ENCODE measurements around the gene SPECC1L.

Gene SPECC1L

GRCh38 chr22:24405631-24406321 is 135.1 kb downstream of the SPECC1L start:
- H3K9ac ChIP-seq (ENCODE audit: low read depth, low read length): no peak overlapping the region
- H3K4me2 ChIP-seq (ENCODE audit: low read length): no peak overlapping the region
- peaks cover 24% of the 10 kb centered on the region for H3K36me3 ChIP-seq (ENCODE audit: insufficient read depth, low read length)

GRCh38 chr22:24406322-24407277 is 136.0 kb downstream of the SPECC1L start:
- Histone ChIP-seq H3K4me2 (ENCODE audit: low read length) (no peak overlapping the region), H3K27me3 (ENCODE audit: control insufficient read depth, insufficient read depth, low read length) (no peaks in the 10 kb centered on the region), H3K36me3 (ENCODE audit: insufficient read depth, low read length) (peaks cover 27% of the 10 kb centered on the region), H3K4me3 (ENCODE audit: low read length) (no peak overlapping the region), H3K9ac (ENCODE audit: low read depth, low read length) (no peak overlapping the region), H3K9me3 (replicated peaks; ENCODE audit: low read length) (no peaks in the 10 kb centered on the region), H3K4me1 (ENCODE audit: control insufficient read depth, insufficient read depth, low read length) (peaks cover 20% of the 10 kb centered on the region)

More at GRCh38 chr22:24405631-24406321, 135.1 kb downstream of the SPECC1L start:
- Histone ChIP-seq H3K9me3 (replicated peaks; ENCODE audit: low read length) (no peaks in the 10 kb centered on the region), H3K27me3 (ENCODE audit: control insufficient read depth, insufficient read depth, low read length) (no peaks in the 10 kb centered on the region), H3K4me3 (ENCODE audit: low read length) (no peak overlapping the region), H3K4me1 (ENCODE audit: control insufficient read depth, insufficient read depth, low read length) (peaks cover 27% of the 10 kb centered on the region)

- H3K9ac ChIP-seq (ENCODE audit: low read depth, low read length): no peak overlapping the region
- no peaks in the 10 kb centered on the region for H3K9me3 ChIP-seq (replicated peaks; ENCODE audit: low read length)
- H3K27me3 ChIP-seq (ENCODE audit: control insufficient read depth, insufficient read depth, low read length): no peaks in the 10 kb centered on the region
- H3K36me3 ChIP-seq (ENCODE audit: insufficient read depth, low read length): peaks cover 28% of the 10 kb centered on the region
- H3K4me1 ChIP-seq (ENCODE audit: control insufficient read depth, insufficient read depth, low read length): peaks cover 18% of the 10 kb centered on the region
- H3K4me2 ChIP-seq (ENCODE audit: low read length): no peak overlapping the region
- H3K4me3 ChIP-seq (ENCODE audit: low read length): no peak overlapping the region
These were observed 136.6 kb downstream of the SPECC1L start for GRCh38 chr22:24407278-24407665.

- no peak overlapping the region for H3K9ac ChIP-seq (ENCODE audit: low read depth, low read length)
- no peak overlapping the region for H3K4me3 ChIP-seq (ENCODE audit: low read length)
- peaks cover 28% of the 10 kb centered on the region for H3K36me3 ChIP-seq (ENCODE audit: insufficient read depth, low read length)
- no peak overlapping the region for H3K4me2 ChIP-seq (ENCODE audit: low read length)
- peaks cover 12% of the 10 kb centered on the region for H3K4me1 ChIP-seq (ENCODE audit: control insufficient read depth, insufficient read depth, low read length)
- H3K9me3 ChIP-seq (replicated peaks; ENCODE audit: low read length): no peaks in the 10 kb centered on the region
- H3K27me3 ChIP-seq (ENCODE audit: control insufficient read depth, insufficient read depth, low read length): no peaks in the 10 kb centered on the region
These were observed 137.3 kb downstream of the SPECC1L start for GRCh38 chr22:24407884-24408283.

GRCh38 chr22:24408630-24409029 is 138.0 kb downstream of the SPECC1L start:
- H3K9ac ChIP-seq (ENCODE audit: low read depth, low read length): no peak overlapping the region
- H3K27me3 ChIP-seq (ENCODE audit: control insufficient read depth, insufficient read depth, low read length): no peaks in the 10 kb centered on the region
- peaks cover 29% of the 10 kb centered on the region for H3K36me3 ChIP-seq (ENCODE audit: insufficient read depth, low read length)
- H3K9me3 ChIP-seq (replicated peaks; ENCODE audit: low read length): no peaks in the 10 kb centered on the region
- H3K4me1 ChIP-seq (ENCODE audit: control insufficient read depth, insufficient read depth, low read length): peaks cover 9% of the 10 kb centered on the region
- no peak overlapping the region for H3K4me2 ChIP-seq (ENCODE audit: low read length)
- H3K4me3 ChIP-seq (ENCODE audit: low read length): no peak overlapping the region

GRCh38 chr22:24409707-24410106 is 139.1 kb downstream of the SPECC1L start:
- H3K9me3 ChIP-seq (replicated peaks; ENCODE audit: low read length): no peaks in the 10 kb centered on the region
- no peaks in the 10 kb centered on the region for H3K27me3 ChIP-seq (ENCODE audit: control insufficient read depth, insufficient read depth, low read length)
- no peak overlapping the region for H3K4me2 ChIP-seq (ENCODE audit: low read length)
- H3K4me3 ChIP-seq (ENCODE audit: low read length): no peak overlapping the region
- H3K4me1 ChIP-seq (ENCODE audit: control insufficient read depth, insufficient read depth, low read length): peaks cover 9% of the 10 kb centered on the region
- H3K36me3 ChIP-seq (ENCODE audit: insufficient read depth, low read length): peaks cover 30% of the 10 kb centered on the region
- H3K9ac ChIP-seq (ENCODE audit: low read depth, low read length): no peak overlapping the region

- Histone ChIP-seq H3K4me3 (ENCODE audit: low read length) (no peak overlapping the region), H3K4me2 (ENCODE audit: low read length) (no peak overlapping the region), H3K9me3 (replicated peaks; ENCODE audit: low read length) (no peaks in the 10 kb centered on the region), H3K9ac (ENCODE audit: low read depth, low read length) (no peak overlapping the region), H3K36me3 (ENCODE audit: insufficient read depth, low read length) (peaks cover 30% of the 10 kb centered on the region), H3K27me3 (ENCODE audit: control insufficient read depth, insufficient read depth, low read length) (no peaks in the 10 kb centered on the region), H3K4me1 (ENCODE audit: control insufficient read depth, insufficient read depth, low read length) (peaks cover 11% of the 10 kb centered on the region)
These were observed 139.7 kb downstream of the SPECC1L start for GRCh38 chr22:24410110-24410856.

- H3K4me2 ChIP-seq (ENCODE audit: low read length): no peak overlapping the region
- peaks cover 13% of the 10 kb centered on the region for H3K4me1 ChIP-seq (ENCODE audit: control insufficient read depth, insufficient read depth, low read length)
- H3K9ac ChIP-seq (ENCODE audit: low read depth, low read length): no peak overlapping the region
- peaks cover 35% of the 10 kb centered on the region for H3K36me3 ChIP-seq (ENCODE audit: insufficient read depth, low read length)
- H3K27me3 ChIP-seq (ENCODE audit: control insufficient read depth, insufficient read depth, low read length): no peaks in the 10 kb centered on the region
- H3K4me3 ChIP-seq (ENCODE audit: low read length): no peak overlapping the region
- H3K9me3 ChIP-seq (replicated peaks; ENCODE audit: low read length): no peaks in the 10 kb centered on the region
These were observed 140.8 kb downstream of the SPECC1L start for GRCh38 chr22:24411256-24412004.

- Histone ChIP-seq H3K36me3 (ENCODE audit: insufficient read depth, low read length) (peaks cover 41% of the 10 kb centered on the region), H3K4me2 (ENCODE audit: low read length) (no peak overlapping the region), H3K9ac (ENCODE audit: low read depth, low read length) (no peak overlapping the region), H3K4me1 (ENCODE audit: control insufficient read depth, insufficient read depth, low read length) (peaks cover 13% of the 10 kb centered on the region), H3K27me3 (ENCODE audit: control insufficient read depth, insufficient read depth, low read length) (no peaks in the 10 kb centered on the region), H3K9me3 (replicated peaks; ENCODE audit: low read length) (no peaks in the 10 kb centered on the region), H3K4me3 (ENCODE audit: low read length) (no peak overlapping the region)
These were observed 141.6 kb downstream of the SPECC1L start for GRCh38 chr22:24412274-24412673.

GRCh38 chr22:24413271-24413670 is 142.6 kb downstream of the SPECC1L start:
- Histone ChIP-seq H3K36me3 (ENCODE audit: insufficient read depth, low read length) (peaks cover 37% of the 10 kb centered on the region), H3K27me3 (ENCODE audit: control insufficient read depth, insufficient read depth, low read length) (no peaks in the 10 kb centered on the region)

More at GRCh38 chr22:24413271-24413670, 142.6 kb downstream of the SPECC1L start:
- Histone ChIP-seq H3K9me3 (replicated peaks; ENCODE audit: low read length) (no peaks in the 10 kb centered on the region), H3K9ac (ENCODE audit: low read depth, low read length) (no peak overlapping the region), H3K4me1 (ENCODE audit: control insufficient read depth, insufficient read depth, low read length) (peaks cover 13% of the 10 kb centered on the region), H3K4me2 (ENCODE audit: low read length) (no peak overlapping the region), H3K4me3 (ENCODE audit: low read length) (no peak overlapping the region)
